GM19239 (cell line): Measurements from ENCODE around the gene ELP2.
"Not testable (repeated sequence)": the region's sequence is repeated elsewhere in the genome, so short reads cannot be mapped to it uniquely, and the experiment has no call there.

ENCODE experiments used
- DNase-seq: peaks from one replicate; pipeline ENCODE4 v3.0.0; 2011; ENCODE audit warnings: low spot score; ENCODE audit not compliant: insufficient read length
- FAIRE-seq: peaks from 2 replicates; lab custom pipeline; 2011; peaks lifted over from hg19 to GRCh38; lab: Jason Lieb, UNC

Gene ELP2

DNA sequence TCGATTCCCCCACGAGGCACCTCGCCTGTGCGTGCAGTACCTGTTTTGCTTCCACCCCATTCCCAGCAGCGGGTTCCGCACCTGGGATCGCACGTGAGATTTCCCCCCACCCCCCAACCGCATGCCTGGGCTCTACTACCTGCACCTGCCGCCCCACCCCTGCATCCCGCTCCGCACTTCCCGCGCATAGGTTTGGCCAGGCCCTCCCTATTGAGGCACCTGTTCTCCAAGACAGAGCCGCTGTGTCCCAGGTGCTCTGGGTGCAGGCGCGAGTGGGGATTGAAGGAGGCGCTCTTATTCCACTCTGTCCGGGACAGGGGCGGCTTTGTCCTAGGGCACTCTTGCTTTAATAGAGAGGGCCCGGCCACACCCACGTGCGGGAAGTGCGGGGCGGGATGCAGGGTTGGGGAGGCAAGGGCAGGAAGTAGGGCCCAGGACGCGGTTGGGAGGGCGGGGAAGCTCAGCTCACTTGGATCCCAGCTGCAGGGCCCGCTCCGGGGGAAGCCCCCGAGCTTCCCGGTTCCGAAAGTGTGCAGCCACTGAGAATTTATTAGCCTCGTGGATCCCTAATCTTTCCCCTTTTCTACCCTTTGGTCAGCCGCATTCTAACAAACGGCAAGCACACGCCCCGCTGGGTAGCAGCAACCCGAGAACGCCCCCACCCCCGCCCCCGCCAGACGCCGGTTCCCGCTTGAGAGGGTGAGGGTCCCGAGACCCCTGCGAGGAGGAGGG is 56.9 kb downstream of the ELP2 start:
- no peak for FAIRE-seq
- DNase-seq = peak; percentile 23

DNA sequence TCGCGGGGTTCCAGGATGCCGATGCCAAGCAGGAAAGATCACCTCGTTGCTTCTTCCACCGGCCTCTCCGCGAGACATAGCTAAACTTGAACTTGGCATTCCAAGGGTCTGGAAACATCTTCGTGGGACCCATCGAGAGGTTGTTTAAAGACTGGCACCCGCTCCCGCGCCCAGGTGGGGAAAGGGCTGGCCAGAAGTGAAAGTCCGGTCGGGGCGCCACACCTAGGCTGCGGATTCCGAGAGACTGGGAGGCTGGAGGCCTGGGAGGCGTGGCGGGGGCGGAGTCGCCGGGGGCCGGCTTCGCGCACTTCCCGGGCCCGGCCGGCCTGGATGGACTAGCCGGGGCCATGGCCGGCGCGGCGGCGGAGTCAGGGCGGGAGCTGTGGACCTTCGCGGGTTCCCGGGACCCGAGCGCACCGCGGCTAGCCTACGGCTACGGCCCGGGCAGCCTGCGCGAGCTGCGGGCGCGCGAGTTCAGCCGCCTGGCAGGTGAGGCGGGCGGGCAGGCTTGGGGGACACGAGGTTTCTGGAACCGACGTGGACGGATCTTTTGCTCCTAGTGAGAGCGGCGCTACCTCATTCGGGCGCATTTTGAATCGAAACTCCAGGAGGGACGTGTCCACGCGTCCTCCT is 57.6 kb downstream of the ELP2 start, which contains the start of gene MOCOS:
TSS of gene MOCOS (plus strand) at position 305 of the 633 bp plus-strand sequence. CDS start at position 348, 43 bp downstream.
- peak; percentile 83 for DNase-seq
- FAIRE-seq = peak; percentile 23

DNA sequence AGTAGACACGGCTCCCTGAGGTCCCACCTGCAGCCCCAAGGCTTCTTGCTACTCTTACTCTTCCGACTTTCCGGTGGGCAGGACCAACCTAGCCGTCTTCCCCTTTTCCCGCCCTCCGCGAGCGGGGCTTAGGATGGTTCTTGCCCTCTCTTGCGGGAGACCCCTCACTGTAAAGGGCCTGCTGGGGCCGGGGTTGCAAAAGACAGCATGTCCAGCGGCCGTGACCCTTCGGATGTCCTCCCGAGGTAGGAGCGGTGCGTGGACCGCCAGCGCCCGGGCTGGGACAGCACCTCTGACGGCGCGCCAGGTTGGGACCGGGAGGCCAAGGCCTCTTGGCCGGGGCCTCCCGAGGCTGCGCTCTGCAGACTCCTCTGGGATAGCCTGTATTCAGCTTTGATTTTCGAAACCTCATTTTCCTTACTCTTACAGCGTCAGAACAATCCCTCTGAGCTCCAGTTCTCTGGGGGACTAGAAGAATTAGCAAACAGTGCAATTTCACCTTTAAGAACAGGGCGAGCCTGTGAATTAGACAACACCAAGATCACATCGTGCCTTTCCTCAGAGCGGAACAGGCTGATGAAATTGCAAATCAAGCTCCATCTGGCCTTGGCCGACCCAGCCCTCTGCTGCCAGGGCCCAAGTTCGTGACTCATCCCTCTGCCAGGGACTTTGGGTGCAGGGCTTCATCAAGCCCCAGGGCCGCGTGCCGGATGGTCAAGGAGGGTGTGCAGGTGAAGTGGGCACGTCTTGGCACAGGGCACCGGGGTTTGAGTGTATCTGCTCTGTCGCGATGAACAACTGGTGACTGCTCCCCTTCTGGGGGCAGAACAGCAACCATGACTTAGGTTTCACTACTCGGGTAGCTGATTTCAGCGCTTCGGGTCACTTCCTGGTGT is 58.4 kb downstream of the ELP2 start:
- FAIRE-seq (no peak), DNase-seq (no peak)

DNA sequence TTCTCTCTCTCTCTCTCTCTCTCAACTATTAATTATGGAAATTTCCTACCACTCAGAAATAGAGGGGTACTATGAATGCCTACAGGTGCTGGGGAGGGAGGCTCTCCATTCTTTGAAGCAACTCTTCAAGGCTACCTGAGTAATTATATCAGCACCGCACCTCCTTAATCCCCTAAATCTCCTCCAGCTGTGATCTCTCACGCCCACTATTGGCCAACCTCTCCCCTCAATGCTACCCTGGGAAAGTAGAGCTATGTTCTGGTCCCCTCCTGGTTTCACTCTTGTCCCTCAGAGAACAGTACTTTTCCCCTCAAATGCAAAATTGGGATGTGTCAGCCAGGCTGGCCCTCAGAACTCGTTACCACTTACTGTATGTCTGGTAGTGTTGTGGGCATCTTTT is 59.2 kb downstream of the ELP2 start:
- no peak for DNase-seq
- no peak for FAIRE-seq

DNA sequence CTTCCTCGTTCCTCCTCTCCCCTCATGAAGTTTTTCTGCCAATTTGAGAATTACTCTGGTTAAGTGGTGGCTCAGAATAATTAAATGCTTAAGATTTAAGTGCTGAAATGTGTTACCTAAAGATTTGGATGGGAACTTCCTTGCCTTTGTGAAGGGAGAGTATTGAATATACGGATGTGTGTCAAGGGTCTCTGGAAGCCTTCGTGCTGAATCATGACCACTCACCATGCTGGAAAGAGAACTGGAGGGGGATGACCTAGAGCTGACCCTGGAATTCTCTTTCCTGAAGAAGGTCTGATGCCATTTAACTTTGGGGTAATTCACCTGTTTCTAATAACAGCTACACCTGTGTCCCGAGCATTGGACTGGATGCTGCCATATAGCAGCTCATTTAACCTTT is 59.8 kb downstream of the ELP2 start:
- FAIRE-seq (no peak), DNase-seq (no peak)

DNA sequence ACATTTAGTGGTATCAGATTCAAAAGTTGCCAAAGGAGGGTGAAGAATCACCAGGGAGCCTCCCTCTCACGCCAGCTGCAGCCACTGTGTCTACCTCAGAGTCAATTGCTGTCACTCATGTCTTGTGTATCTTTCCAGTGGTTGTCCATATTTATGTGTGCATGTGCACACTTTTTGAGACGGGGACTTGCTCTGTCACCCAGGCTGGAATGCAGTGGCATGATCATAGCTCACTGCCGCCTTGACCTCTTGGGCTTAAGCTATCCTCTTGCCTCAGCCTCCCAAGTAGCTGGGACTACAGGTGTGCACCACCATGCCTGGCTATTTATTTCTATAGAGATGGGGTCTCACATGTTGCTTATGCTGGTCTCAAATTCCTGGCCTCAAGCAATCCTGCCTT is 61.6 kb downstream of the ELP2 start:
- no peak for DNase-seq
- no peak for FAIRE-seq

DNA sequence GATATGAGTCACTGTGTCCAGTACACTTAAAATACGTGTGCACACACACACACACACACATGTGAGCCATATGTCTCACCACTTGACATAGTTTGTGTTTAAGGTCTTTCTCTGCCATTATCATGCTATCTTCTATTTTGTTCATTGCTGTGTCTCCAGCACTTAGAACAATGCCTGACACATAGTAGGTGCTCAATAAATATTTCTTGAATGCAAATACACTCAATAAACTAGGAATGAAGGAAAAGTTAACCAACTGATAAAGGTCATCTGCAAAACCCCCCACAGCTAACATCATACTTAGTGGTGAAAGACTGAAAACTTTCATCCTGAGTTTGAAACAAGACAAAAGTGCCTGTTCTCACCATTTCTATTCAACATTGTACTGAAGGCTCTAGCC is 62.0 kb downstream of the ELP2 start:
- DNase-seq (no peak), FAIRE-seq (no peak)

DNA sequence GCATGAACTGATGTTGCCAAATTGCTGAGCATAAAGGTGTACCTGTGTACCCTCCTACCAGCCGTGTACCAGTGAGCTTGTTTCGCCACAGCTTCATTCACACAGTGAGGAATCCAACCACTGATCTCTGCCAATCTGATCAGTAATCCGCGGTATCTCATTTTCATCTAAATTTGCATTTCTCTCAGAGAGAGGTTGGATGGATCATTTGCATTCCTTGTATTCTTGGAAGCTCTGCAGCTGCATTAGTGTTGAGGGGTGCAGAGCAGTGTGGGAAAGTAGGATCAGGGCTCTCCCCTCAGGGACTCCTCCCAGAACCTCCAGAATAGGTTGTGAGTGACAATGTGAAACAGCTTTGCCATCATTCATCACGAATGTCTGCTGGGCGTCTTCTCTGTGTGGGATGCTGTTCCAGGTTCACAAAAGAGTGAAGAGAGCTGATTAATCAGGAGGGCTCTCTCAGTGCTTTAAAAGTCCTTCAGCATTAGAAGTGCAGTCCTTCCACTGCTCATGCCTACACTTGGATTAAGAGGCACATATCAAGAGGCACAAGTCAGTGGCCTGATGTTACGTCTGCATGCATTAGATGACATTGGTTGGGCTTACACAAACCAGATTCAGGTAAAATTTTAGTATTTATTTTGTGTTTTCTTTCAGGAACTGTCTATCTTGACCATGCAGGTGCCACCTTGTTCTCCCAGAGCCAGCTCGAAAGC is 65.1 kb downstream of the ELP2 start:
- FAIRE-seq = no peak

DNA sequence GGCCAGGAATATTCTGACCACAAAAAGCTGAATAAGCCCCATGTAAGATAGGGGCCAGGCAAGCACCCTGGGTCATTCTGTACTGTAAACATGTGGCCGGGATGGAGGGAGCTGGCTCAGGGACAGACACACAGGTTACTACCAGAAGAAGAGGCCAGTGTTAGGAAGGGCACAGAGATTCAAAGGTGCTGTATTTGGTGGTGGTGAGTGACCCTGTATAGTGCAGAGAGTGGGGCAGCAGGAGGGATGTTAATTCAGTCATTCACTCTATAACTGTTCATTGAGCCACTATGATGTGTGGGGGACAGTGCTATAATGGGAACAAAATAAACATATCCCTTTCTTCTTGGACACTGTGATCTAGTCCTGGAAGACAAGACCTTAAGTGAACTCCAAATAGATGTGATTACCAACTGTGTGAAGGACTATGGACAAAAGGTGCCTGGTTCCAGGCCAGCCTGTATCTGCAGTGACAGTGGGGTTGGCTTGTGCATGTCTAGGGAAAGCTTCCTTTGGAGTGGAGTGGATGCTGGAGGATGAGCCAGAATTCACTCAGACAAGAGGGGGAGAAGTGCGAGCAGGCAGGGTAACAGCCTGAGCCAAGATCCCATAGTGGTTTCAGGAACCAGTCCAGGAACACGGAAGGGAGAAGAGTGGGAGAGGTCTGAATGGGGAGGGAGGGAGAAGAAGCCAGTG is 65.9 kb downstream of the ELP2 start:
- FAIRE-seq (no peak), DNase-seq (no peak)

More for the DNA sequence above, 65.1 kb downstream of the ELP2 start:
- DNase-seq = no peak

DNA sequence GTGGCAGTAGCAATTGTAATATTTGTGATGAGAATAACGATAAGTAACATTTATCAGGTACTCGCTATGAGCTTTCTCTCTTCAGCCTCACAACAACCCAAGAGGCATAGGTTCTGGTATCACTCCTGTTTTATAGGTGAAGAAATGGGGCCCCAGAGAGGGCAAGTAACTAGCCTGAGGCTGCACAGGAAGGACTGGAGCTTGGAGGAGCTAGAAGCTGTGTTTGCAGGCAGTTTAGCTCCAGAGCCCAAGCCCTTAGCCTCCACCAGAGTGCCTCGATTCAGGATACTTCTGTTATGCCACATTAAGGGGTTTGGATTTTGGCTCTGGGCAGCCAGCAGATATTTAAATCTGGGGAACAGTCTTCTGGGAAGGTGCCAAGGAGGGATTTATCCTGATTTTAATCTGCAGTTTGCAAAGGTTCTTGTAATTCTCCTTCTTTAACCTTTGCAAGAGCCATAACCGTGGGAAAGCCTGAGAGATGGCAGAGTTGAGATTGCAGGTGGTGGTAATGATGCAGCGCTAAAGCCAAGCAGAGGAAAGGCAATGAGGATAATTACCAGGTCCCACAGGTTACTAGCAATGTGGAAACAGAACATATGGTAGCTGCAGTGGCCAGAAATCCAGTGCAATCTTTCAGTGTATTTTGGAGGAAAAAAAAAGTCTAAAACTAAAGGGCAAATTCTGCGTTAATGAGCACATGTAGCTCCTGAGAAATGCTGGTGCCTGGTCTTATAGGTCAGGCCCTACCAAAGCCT is 66.7 kb downstream of the ELP2 start:
- DNase-seq = no peak
- FAIRE-seq = no peak

DNA sequence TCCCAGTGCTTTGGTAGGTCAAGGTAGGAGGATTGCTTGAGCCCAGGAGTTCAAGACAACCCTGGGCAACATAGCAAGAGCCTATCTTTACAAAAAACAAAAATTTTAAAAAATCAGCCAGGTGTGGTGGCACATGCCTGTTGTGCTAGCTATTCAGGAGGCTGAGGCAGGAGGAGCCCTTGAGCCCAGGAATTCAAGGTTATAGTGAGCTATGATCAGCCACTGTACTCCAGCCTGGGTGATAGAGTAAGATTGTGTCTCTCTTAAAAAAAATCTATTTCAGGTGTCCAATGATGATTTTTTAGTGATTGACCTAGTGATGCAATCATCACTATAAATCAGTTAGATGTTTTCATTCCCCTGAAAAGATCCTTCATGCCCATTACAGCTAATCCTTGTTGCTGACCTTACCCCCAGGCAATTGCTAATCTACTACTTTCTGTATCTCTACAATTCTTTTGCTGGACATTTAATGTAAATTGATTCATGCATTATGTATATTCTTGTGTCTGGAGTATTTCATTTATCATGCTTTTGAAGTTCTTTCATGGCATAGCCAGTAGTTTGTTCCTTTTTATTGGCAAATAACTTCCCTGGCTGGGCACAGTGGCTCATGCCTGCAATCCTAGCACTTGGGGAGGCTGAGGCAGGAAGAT is 67.9 kb downstream of the ELP2 start:
- DNase-seq = no peak
- FAIRE-seq = no peak

DNA sequence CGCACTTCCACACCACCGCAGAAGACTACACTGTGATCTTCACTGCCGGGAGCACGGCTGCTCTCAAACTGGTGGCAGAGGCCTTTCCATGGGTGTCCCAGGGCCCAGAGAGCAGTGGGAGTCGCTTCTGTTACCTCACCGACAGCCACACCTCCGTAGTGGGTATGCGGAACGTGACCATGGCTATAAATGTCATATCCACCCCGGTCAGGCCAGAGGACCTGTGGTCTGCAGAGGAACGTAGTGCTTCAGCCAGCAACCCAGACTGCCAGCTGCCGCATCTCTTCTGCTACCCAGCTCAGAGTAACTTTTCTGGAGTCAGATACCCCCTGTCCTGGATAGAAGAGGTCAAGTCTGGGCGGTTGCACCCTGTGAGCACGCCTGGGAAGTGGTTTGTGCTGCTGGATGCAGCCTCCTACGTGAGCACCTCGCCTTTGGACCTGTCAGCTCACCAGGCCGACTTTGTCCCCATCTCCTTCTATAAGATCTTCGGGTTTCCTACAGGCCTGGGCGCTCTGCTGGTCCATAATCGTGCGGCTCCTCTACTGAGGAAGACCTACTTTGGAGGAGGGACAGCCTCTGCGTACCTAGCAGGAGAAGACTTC is 70.1 kb downstream of the ELP2 start:
- no peak for DNase-seq
- no peak for FAIRE-seq

DNA sequence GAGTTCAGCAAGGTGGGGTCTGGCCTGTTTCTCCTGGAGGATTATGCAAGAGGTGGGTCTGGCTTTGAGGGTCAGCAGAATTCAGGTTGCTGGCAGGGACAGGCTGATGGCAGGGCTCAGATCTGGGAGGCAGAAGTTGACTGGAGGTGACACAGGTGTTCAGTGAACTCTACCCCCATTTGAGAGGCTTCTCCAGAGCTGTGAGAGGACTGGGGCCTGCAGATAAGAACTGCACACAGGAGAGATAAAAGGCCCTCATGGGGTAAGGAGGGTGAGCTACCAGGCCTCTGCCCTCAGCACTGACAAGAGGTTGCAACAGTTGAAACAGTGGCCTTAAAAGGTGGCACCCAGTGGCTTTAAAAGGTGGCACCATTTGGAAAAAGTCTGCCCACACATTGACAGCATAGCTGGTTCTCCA is 70.7 kb downstream of the ELP2 start:
- DNase-seq (no peak), FAIRE-seq (no peak)

DNA sequence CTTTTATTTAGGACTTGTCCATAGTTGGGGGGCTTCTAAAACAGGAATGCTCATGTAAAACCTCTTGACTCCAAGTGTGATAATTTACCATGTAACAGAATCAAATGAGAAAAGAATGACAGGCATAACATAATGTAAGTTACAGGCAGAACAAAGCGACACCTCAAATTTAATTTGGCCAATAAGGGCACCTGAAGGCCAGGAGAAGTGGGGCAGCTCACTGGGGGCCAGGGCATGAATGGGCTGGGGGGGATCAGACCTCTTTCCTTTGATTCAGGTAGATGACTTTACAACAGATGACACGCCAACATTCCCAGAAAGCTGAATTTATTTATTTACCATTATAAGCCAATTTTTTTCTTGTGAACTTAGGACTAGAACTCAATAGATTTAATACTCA is 72.1 kb downstream of the ELP2 start:
- DNase-seq = no peak

DNA sequence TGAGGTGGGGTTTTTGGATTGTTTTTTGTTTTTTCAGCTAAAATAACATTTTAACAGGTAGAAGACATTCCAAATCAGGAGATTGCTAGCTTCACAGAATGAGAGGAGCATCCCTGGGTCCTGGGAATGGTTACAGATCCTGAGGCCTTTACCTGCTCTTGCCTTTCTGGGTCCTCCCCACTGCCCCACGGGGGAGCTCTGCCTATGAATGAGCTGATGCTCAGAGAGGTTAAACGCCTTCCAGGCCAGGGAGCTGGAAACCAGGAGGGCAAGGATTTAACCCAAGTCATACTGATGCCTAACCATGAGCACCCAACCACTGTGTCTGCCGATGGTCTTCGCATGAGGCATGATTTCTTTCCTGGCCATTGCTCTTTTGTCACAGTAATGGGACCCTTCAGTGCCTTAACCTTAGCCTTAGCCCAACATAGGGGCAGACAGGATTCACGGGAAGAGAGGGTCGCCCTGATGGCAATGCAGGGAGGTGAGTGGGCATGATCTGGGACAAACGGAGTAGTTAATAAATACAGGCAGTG is 73.7 kb downstream of the ELP2 start:
- FAIRE-seq = no peak

More for the DNA sequence above, 72.1 kb downstream of the ELP2 start:
- no peak for FAIRE-seq

DNA sequence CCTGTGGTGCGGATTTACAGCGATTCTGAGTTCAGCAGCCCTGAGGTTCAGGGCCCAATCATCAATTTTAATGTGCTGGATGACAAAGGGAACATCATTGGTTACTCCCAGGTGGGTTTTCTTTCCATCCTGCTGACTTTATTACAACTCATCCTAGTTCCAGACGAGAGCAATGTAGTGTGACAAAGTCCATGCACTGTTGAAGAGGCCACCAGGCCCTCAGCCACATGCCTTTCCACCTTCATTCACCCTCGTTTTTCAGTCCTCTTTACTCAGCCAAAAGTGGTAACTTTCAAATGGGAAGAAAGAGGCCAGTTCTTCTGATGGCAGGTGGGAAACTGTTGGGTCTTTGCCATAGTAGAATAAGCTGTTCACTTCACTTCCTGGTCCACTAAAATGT is 75.5 kb downstream of the ELP2 start:
- no peak for FAIRE-seq
- no peak for DNase-seq

More for the DNA sequence above, 73.7 kb downstream of the ELP2 start:
- no peak for DNase-seq

DNA sequence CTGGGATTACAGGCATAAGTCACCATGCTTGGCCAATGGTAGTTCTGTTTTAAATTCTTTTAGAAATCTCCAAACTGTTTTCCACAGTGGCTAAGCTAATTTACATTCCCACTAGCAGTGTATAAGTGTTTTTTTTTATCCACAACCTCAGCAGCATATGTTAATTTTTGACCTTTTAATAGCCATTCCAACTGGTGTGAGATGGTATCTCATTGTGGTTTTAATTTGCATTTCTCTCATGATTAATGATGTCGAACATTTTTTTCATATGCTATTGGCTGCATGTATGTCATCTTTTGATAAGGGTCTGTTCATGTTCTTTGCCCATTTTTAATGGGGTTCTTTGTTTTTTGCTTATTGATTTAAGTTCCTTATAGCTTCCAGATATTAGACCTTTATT is 77.6 kb downstream of the ELP2 start:
- FAIRE-seq (no peak), DNase-seq (no peak)

DNA sequence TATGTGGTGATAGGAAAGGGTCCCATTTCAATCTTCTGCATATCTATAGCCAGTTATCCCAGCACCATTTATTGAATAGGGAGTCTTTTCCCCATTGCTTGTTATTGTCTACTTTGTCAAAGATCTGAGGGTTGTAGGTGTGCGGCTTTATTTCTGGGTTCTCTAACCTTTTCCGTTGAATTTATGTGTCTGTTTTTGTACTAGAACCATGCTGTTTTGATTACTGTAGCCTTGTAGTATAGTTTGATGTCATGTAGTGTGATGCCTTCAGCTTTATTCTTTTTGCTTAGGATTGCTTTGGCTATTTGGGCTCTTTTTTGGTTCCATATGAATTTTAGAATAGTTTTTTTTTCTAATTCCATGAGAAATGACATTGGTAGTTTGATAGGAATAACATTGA is 78.3 kb downstream of the ELP2 start:
- DNase-seq, FAIRE-seq: not testable (repeated sequence)
